Stimulated activated CD4-positive, alpha-beta T cell treated with anti-CD3 and anti-CD28 coated beads, Interleukin-12 subunit alpha, Interleukin-12 subunit beta, amount 100 ng/mL, for 24 hours (primary cell): ENCODE data around the gene APC2.
"Not testable (repeated sequence)": the region's sequence is repeated elsewhere in the genome, so short reads cannot be mapped to it uniquely, and the experiment has no call there.

Experiments
- DNase-seq, 2 experiments: peaks; one replicate each; pipeline ENCODE4 v3.0.0-alpha.2; 2020; ENCODE audit warnings: low read depth in 2 of 2

APC2 gene

GRCh38 chr19:1466018-1466460 is 16.1 kb downstream of the APC2 start:
- no peak for DNase-seq

- no peak for DNase-seq
These were observed 16.7 kb downstream of the APC2 start for GRCh38 chr19:1466461-1467214.

DNA sequence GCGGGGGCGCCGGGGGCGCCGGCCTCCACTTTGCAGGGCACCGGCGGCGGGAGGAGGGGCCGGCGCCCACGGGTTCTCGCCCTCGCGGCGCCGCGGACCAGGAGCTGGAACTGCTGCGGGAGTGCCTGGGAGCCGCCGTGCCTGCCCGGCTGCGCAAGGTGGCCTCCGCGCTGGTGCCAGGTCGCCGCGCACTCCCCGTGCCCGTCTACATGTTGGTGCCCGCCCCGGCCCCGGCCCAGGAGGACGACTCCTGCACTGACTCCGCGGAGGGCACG is 17.2 kb downstream of the APC2 start:
- no peak for DNase-seq

DNA sequence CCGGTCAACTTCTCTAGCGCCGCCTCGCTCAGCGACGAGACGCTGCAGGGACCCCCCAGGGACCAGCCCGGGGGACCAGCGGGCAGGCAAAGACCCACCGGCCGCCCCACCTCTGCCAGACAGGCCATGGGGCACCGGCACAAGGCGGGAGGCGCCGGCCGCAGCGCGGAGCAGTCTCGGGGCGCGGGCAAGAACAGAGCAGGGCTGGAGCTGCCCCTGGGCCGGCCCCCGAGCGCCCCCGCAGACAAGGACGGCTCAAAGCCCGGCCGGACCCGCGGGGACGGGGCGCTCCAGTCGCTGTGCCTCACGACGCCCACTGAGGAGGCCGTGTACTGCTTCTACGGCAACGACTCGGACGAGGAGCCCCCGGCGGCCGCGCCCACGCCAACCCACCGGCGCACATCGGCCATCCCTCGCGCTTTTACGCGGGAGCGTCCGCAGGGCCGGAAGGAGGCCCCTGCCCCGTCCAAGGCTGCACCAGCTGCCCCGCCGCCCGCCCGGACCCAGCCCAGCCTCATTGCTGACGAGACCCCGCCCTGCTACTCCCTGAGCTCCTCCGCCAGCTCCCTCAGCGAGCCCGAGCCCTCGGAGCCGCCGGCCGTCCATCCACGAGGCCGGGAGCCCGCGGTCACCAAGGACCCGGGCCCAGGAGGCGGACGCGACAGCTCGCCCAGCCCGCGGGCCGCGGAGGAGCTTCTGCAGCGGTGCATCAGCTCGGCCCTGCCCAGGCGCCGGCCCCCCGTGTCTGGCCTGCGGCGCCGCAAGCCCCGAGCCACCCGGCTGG is 17.8 kb downstream of the APC2 start:
- no peak for DNase-seq

GRCh38 chr19:1468274-1468820 is 18.4 kb downstream of the APC2 start:
- no peak for DNase-seq

GRCh38 chr19:1468821-1469254 is 18.9 kb downstream of the APC2 start:
- no peak for DNase-seq

DNA sequence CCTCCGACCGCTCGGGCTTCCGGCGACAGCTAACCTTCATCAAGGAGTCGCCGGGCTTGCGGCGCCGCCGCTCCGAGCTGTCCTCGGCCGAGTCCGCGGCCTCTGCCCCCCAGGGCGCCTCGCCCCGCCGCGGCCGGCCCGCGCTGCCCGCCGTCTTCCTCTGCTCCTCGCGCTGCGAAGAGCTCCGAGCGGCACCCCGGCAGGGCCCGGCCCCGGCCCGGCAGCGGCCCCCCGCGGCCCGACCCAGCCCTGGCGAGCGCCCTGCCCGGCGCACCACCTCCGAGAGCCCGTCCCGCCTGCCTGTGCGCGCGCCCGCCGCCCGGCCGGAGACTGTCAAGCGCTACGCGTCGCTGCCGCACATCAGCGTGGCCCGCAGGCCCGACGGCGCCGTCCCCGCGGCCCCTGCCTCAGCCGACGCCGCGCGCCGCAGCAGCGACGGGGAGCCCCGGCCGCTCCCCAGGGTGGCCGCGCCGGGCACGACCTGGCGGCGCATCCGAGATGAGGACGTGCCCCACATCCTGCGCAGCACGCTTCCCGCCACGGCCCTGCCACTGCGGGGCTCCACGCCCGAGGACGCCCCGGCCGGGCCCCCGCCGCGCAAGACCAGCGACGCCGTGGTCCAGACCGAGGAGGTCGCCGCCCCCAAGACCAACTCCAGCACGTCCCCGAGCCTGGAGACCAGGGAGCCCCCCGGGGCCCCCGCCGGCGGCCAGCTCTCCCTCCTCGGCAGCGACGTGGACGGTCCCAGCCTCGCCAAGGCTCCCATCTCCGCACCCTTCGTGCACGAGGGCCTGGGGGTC is 19.5 kb downstream of the APC2 start:
- no peak for DNase-seq

- DNase-seq, result no peak
These were observed 20.1 kb downstream of the APC2 start for GRCh38 chr19:1470055-1470304.

- peak; percentile 51 to 69 for DNase-seq
These were observed 20.5 kb downstream of the APC2 start for GRCh38 chr19:1470305-1471009.

GRCh38 chr19:1471010-1471514 is 21.1 kb downstream of the APC2 start:
- DNase-seq, result no peak

- DNase-seq, result no peak
These were observed 21.7 kb downstream of the APC2 start for GRCh38 chr19:1471515-1472160.

- no peak for DNase-seq
These were observed 22.5 kb downstream of the APC2 start for GRCh38 chr19:1472231-1473084.

- DNase-seq, result no peak
These were observed 23.3 kb downstream of the APC2 start for GRCh38 chr19:1473085-1473851.

- no peak for DNase-seq
These were observed 24.3 kb downstream of the APC2 start for GRCh38 chr19:1474011-1474764.

- DNase-seq, result no peak
These were observed 24.9 kb downstream of the APC2 start for GRCh38 chr19:1474765-1475351.

GRCh38 chr19:1475751-1476437 is 26.0 kb downstream of the APC2 start:
- DNase-seq, result no peak

DNA sequence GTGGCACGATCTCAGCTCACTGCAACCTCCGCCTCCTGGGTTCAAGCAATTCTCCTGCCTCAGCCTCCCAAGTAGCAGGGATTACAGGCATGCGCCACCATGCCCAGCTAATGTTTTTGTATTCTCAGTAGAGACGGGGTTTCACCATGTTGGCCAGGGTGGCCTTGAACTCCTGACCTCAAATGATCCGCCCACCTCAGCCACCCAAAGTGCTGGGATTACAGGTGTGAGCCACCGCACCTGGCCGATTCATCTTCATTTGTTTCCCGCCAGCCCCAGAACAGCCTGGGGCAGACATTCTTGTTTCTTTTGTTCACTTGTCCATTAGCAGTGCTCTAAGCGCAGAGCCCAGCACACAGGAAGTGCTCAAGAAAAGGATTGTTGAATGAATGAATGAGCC is 27.1 kb downstream of the APC2 start:
- not testable (repeated sequence) for DNase-seq
